Measurements from ENCODE around the gene DUSP14. TPM values are rescaled to one million over a fixed set of nuclear protein-coding genes. Genes with fewer than 3 reads are reported as not detected.
A peak's percentile ranks its signal among the peaks of the same experiment; 100 is the strongest.

The DUSP14 gene
- polyA plus RNA-seq, 1 experiment: 152 TPM

- Histone ChIP-seq H3K36me3 (ENCODE audit: control insufficient read depth, insufficient read depth, low read length) (peaks cover 7% of the 10 kb centered on the region), H3K27me3 (ENCODE audit: control insufficient read depth, insufficient read depth, low read length) (no peaks in the 10 kb centered on the region), H3K4me3 (ENCODE audit: low read depth, low read length) (no peak overlapping the region)
- CTCF ChIA-PET: interaction anchor here (0.8 to 1.6 kb wide), 2 partner anchors 10 to 105 kb away, joined by 3 to 4 read pairs; no protein-coding TSS in a partner anchor
- peak; percentile 86 for DNase-seq (ENCODE audit: low read depth)
- POLR2A ChIA-PET: no interaction called here
- TF ChIP-seq, protein P1, sequence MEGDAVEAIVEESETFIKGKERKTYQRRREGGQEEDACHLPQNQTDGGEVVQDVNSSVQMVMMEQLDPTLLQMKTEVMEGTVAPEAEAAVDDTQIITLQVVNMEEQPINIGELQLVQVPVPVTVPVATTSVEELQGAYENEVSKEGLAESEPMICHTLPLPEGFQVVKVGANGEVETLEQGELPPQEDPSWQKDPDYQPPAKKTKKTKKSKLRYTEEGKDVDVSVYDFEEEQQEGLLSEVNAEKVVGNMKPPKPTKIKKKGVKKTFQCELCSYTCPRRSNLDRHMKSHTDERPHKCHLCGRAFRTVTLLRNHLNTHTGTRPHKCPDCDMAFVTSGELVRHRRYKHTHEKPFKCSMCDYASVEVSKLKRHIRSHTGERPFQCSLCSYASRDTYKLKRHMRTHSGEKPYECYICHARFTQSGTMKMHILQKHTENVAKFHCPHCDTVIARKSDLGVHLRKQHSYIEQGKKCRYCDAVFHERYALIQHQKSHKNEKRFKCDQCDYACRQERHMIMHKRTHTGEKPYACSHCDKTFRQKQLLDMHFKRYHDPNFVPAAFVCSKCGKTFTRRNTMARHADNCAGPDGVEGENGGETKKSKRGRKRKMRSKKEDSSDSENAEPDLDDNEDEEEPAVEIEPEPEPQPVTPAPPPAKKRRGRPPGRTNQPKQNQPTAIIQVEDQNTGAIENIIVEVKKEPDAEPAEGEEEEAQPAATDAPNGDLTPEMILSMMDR (IDR thresholded peaks at IDR 0.05; ENCODE audit: insufficient read depth, low read depth, low read length): no peak
Observed at GRCh38 chr17:37478187-37478586, 11.5 kb upstream of the DUSP14 start.

GRCh38 chr17:37479025-37479424 lies 10.7 kb upstream of the DUSP14 start:
- no peak overlapping the region for H3K4me3 ChIP-seq (ENCODE audit: low read depth, low read length)
- no peaks in the 10 kb centered on the region for H3K27me3 ChIP-seq (ENCODE audit: control insufficient read depth, insufficient read depth, low read length)
- TF ChIP-seq, protein P1 (IDR thresholded peaks at IDR 0.05; ENCODE audit: insufficient read depth, low read depth, low read length): no peak
- H3K36me3 ChIP-seq (ENCODE audit: control insufficient read depth, insufficient read depth, low read length): peaks cover 4% of the 10 kb centered on the region
- POLR2A ChIA-PET: no interaction called here
- CTCF ChIA-PET: interaction anchor here (1.2 kb wide), 1 partner anchor 106 kb away, joined by 4 read pairs; no protein-coding TSS in a partner anchor
- no peak for DNase-seq (ENCODE audit: low read depth)

DNA sequence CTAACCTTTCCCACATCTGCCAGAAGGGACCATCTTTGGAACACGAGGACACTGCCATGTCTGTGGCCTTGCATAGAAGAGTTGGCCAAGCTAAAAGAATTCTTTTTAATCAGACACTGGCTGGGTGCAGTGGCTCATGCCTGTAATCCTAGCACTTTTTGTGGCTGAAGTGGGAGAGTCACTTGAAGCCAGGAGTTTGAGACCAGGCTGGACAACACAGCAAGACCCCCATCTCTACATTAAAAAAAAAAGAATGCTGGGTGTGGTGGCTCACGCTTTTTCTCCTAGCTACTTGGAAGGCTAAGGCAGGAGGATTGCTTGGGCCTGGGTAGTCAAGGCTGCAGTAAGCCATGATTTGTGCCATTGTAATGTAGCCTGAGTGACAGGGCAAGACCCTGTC lies 9.3 kb upstream of the DUSP14 start:
- POLR2A ChIA-PET: no interaction called here
- CTCF ChIA-PET: interaction anchor here (0.6 to 1.2 kb wide), 2 partner anchors 11 to 16 kb away, joined by 3 to 6 read pairs; no protein-coding TSS in a partner anchor
- no peak for DNase-seq (ENCODE audit: low read depth)
- TF ChIP-seq, protein P1 (IDR thresholded peaks at IDR 0.05; ENCODE audit: insufficient read depth, low read depth, low read length): no peak
- Histone ChIP-seq H3K4me3 (ENCODE audit: low read depth, low read length) (no peak overlapping the region), H3K36me3 (ENCODE audit: control insufficient read depth, insufficient read depth, low read length) (no peaks in the 10 kb centered on the region; the same call in 1 of the 2 replicates), H3K27me3 (ENCODE audit: control insufficient read depth, insufficient read depth, low read length) (no peaks in the 10 kb centered on the region)

DNA sequence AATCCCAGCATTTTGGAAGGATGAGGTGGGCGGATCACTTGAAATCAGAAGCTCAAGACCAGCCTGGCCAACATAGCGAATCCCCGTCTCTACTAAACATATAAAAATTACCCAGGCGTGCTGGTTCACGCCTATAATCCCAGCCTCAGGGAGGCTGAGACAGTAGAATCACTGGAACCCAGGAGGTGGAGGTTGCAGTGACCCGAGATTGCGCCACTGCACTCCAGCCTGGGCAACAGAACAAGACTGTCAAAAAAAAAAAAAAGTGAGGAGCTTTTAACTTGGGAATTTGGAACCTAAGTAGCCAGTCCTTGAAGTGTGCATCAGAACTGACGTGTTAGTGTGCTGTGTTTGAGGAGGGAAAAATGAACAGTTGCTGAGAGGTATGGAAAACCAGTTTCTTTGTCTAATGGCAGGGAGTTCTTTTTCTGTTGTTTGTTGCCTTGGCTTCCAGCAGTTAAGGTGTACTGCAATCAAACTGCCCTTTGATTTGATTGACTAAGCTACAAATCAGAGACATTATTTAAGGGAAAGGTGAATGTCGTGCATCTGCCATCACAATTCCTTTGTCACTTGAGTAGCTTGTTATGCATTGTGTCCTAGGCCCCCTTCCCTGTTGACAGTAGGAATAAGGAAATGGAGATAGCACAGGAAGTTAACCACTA lies 8.6 kb upstream of the DUSP14 start:
- ChIA-PET POLR2A (no interaction called here), CTCF (interaction anchor here (1.2 kb wide), 1 partner anchor 10 kb away, joined by 6 read pairs; no protein-coding TSS in a partner anchor)
- no peak for DNase-seq (ENCODE audit: low read depth)
- Histone ChIP-seq H3K27me3 (ENCODE audit: control insufficient read depth, insufficient read depth, low read length) (no peaks in the 10 kb centered on the region), H3K4me3 (ENCODE audit: low read depth, low read length) (no peak overlapping the region), H3K36me3 (ENCODE audit: control insufficient read depth, insufficient read depth, low read length) (no peaks in the 10 kb centered on the region; the same call in 1 of the 2 replicates)
- TF ChIP-seq, protein P1 (IDR thresholded peaks at IDR 0.05; ENCODE audit: insufficient read depth, low read depth, low read length): no peak

- peak; percentile 89 for DNase-seq (ENCODE audit: low read depth)
- Histone ChIP-seq H3K36me3 (ENCODE audit: control insufficient read depth, insufficient read depth, low read length) (no peaks in the 10 kb centered on the region; the same call in 1 of the 2 replicates), H3K27me3 (ENCODE audit: control insufficient read depth, insufficient read depth, low read length) (no peaks in the 10 kb centered on the region), H3K4me3 (ENCODE audit: low read depth, low read length) (no peak overlapping the region)
- CTCF ChIA-PET: interaction anchor here (0.9 kb wide), 1 partner anchor 10 kb away, joined by 5 read pairs; no protein-coding TSS in a partner anchor
- POLR2A ChIA-PET: interaction anchor here (0.6 kb wide), 1 partner anchor 309 kb away, joined by 3 read pairs; no protein-coding TSS in a partner anchor
- TF ChIP-seq, protein P1 (IDR thresholded peaks at IDR 0.05; ENCODE audit: insufficient read depth, low read depth, low read length): no peak
Observed at GRCh38 chr17:37483311-37484039, 6.2 kb upstream of the DUSP14 start.
